Activated naive CD8-positive, alpha-beta T cell treated with anti-CD3 and anti-CD28 coated beads, Interleukin-2, amount 10 ng/mL, durations not matched to agents 7 days and 5 days (primary cell): ENCODE results near the gene ZDHHC11. TPM values are rescaled to one million over a fixed set of nuclear protein-coding genes. Genes with fewer than 3 reads are reported as not detected.
"Not testable (repeated sequence)": the region's sequence is repeated elsewhere in the genome, so short reads cannot be mapped to it uniquely, and the experiment has no call there.

Source experiments
- ATAC-seq: fragments of 150-1000 bp; cut with Tn5 transposase; one replicate; pipeline ENCODE4 v1.10.0; 2021; ENCODE audit warnings: low read depth, moderate library complexity
- POLR2A ChIA-PET: fragments of 350-600 bp; sonication (Branson Sonifier 250); formaldehyde crosslinking; loops from one replicate; lab custom pipeline; 2021; ENCODE audit warnings: antibody characterized with exemption; lab: Charles Lee
- DNase-seq: peaks from one replicate; pipeline ENCODE4 v3.0.0; 2021
- H3K27ac Mint-ChIP-seq: one replicate; pipeline ENCODE4 v1.8.0; 2022; ENCODE audit warnings: mild to moderate bottlenecking, mixed read lengths
- H3K27me3 Mint-ChIP-seq: one replicate; pipeline ENCODE4 v1.8.0; 2022; ENCODE audit warnings: mild to moderate bottlenecking, moderate library complexity, mixed read lengths
- H3K36me3 Mint-ChIP-seq: one replicate; pipeline ENCODE4 v1.8.0; 2021; ENCODE audit warnings: mild to moderate bottlenecking, mixed read lengths
- H3K4me1 Mint-ChIP-seq: one replicate; pipeline ENCODE4 v1.8.0; 2021; ENCODE audit warnings: mixed read lengths
- H3K4me3 Mint-ChIP-seq: one replicate; pipeline ENCODE4 v1.8.0; 2022; ENCODE audit warnings: mild to moderate bottlenecking, moderate library complexity, mixed read lengths
- H3K9me3 Mint-ChIP-seq: one replicate; pipeline ENCODE4 v1.8.0; 2021; ENCODE audit warnings: mixed read lengths
- total RNA-seq, 2 experiments: library from RNA; stranded (reverse); gene quantifications; one replicate each; pipeline ENCODE4 v1.2.3, GENCODE V29; 2021

Gene ZDHHC11
- total RNA-seq, 2 experiments from 2014 or later, result 10.2 to 12.8 TPM

- POLR2A ChIA-PET, result no interaction called here
- DNase-seq (no peak), ATAC-seq (no peak)
- no peaks in the 10 kb centered on the region for H3K27me3 Mint-ChIP-seq
- H3K36me3 Mint-ChIP-seq, result no peaks in the 10 kb centered on the region
- H3K4me3 Mint-ChIP-seq, result no peak overlapping the region
- H3K4me1 Mint-ChIP-seq, result no peaks in the 10 kb centered on the region
- H3K27ac Mint-ChIP-seq, result no peak overlapping the region
- H3K9me3 Mint-ChIP-seq, result no peaks in the 10 kb centered on the region
Observed at GRCh38 chr5:773517-774264, 77.1 kb downstream of the ZDHHC11 start.

DNA sequence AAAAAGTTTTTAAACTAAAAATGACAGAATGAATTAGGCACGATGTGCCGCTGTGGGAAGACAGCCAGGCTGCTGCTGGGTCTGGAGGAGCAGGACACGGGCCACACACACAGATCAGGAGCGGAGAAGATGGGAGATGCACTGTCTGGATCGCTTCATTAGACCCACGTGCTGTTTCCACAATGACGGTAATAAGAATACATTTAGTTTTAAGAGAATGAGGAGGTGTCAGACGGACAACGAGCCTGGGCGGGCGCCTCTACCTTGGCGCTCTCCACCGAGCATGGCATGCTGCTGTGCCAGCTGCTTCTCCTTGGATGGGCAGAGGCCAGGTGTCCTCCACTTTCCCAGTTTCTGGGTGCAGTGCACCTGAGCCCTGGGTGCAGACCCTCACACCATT is 77.9 kb downstream of the ZDHHC11 start:
- DNase-seq, H3K36me3 Mint-ChIP-seq, POLR2A ChIA-PET, H3K4me3 Mint-ChIP-seq, ATAC-seq, H3K27ac Mint-ChIP-seq, H3K9me3 Mint-ChIP-seq, H3K27me3 Mint-ChIP-seq, H3K4me1 Mint-ChIP-seq: not testable (repeated sequence)

- ATAC-seq, DNase-seq, H3K4me1 Mint-ChIP-seq, H3K9me3 Mint-ChIP-seq, H3K27me3 Mint-ChIP-seq, H3K4me3 Mint-ChIP-seq, POLR2A ChIA-PET, H3K27ac Mint-ChIP-seq, H3K36me3 Mint-ChIP-seq: not testable (repeated sequence)
Observed at GRCh38 chr5:772547-772890, 78.3 kb downstream of the ZDHHC11 start.

- POLR2A ChIA-PET, DNase-seq, H3K27me3 Mint-ChIP-seq, H3K9me3 Mint-ChIP-seq, H3K27ac Mint-ChIP-seq, H3K36me3 Mint-ChIP-seq, H3K4me3 Mint-ChIP-seq, ATAC-seq, H3K4me1 Mint-ChIP-seq: not testable (repeated sequence)
Observed at GRCh38 chr5:771841-772546, 78.8 kb downstream of the ZDHHC11 start.

- H3K27ac Mint-ChIP-seq, H3K4me3 Mint-ChIP-seq, H3K4me1 Mint-ChIP-seq, ATAC-seq, POLR2A ChIA-PET, DNase-seq, H3K27me3 Mint-ChIP-seq, H3K36me3 Mint-ChIP-seq, H3K9me3 Mint-ChIP-seq: not testable (repeated sequence)
Observed at GRCh38 chr5:771087-771781, 79.6 kb downstream of the ZDHHC11 start.

GRCh38 chr5:770585-770984 is 80.2 kb downstream of the ZDHHC11 start:
- ATAC-seq, result peak; percentile 18
- H3K9me3 Mint-ChIP-seq, H3K4me3 Mint-ChIP-seq, H3K4me1 Mint-ChIP-seq, H3K27me3 Mint-ChIP-seq, POLR2A ChIA-PET, H3K27ac Mint-ChIP-seq, H3K36me3 Mint-ChIP-seq, DNase-seq: not testable (repeated sequence)

- ATAC-seq, H3K4me1 Mint-ChIP-seq, DNase-seq, H3K36me3 Mint-ChIP-seq, H3K4me3 Mint-ChIP-seq, H3K27me3 Mint-ChIP-seq, POLR2A ChIA-PET, H3K9me3 Mint-ChIP-seq, H3K27ac Mint-ChIP-seq: not testable (repeated sequence)
Observed at GRCh38 chr5:769485-770145, 81.2 kb downstream of the ZDHHC11 start.

DNA sequence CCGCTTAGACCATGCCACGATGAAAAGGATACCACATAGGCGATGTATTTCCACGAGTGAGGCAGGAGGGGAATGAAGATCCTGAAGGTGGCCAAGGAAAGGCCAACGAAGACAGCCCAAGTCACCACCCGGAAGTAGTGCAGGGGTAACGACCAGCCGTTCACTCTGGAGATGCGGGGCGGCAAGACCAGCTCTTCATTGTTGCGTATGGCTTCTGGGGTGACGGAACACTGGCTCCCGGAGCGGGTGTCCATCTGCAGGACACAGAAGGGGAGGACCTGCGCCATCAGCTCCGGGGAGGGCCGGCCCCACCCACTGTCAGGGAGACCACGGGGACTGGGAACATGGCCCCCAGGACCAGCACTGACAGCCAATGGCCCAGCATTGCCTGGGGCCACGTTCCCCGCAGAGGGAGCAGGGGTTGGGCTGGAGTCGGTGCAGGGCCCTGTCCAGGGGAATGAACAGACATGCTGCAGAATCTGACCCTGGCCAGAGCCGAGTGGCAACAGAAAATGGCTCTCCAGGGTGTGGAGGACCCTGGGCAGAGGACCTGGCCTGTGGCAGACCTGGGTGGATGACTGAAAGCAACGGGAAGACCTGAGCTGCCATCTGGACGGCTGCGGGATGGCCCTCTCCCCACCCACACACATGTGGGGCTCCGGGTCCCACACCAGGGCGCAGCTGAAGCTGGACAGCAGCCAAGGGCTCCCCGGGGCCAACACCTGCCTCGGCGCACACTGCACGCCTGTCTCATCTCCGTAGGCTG is 83.9 kb downstream of the ZDHHC11 start:
- Mint-ChIP-seq H3K4me1 (no peaks in the 10 kb centered on the region), H3K36me3 (no peaks in the 10 kb centered on the region), H3K9me3 (no peaks in the 10 kb centered on the region), H3K27ac (no peak overlapping the region), H3K27me3 (peaks cover 3% of the 10 kb centered on the region), H3K4me3 (no peak overlapping the region)
- no peak for ATAC-seq
- no peak for DNase-seq
- POLR2A ChIA-PET, result no interaction called here

DNA sequence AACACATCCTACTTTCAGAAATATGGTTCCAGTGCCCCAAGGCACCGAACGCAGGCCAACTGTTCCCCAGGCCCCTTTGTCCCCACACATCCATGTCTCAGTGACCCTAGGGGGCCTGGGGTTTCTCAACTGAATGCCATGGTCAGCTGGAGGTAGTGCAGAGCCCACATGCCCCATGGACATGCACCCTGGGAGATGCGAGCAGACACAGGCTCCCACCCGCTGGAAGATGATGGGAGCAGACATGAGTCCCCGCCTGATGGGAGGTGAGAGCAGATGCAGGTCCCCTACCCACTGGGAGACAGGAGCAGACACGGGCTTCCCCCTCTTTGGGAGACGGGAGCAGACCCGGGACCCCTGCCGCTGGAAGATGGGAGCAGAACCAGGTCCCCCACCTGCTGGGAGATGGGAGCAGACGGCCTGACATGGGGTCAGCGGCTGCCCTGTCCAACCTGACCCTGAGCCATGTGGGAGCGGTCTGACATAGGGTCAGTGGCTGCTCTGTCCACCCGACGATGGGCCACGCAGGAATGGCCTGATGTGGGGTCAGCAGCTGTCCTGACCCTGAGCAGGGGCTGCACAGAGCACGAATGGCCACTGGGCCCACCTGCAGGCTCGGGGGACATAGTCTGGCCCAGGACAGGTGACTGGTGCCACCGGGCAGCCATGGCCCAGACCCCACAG is 84.7 kb downstream of the ZDHHC11 start:
- H3K36me3 Mint-ChIP-seq, result no peaks in the 10 kb centered on the region
- H3K4me3 Mint-ChIP-seq, result no peak overlapping the region
- no peaks in the 10 kb centered on the region for H3K4me1 Mint-ChIP-seq
- H3K27ac Mint-ChIP-seq, result no peak overlapping the region
- no peaks in the 10 kb centered on the region for H3K9me3 Mint-ChIP-seq
- no peak for DNase-seq
- ATAC-seq, result no peak
- POLR2A ChIA-PET, result no interaction called here
- peaks cover 3% of the 10 kb centered on the region for H3K27me3 Mint-ChIP-seq

DNA sequence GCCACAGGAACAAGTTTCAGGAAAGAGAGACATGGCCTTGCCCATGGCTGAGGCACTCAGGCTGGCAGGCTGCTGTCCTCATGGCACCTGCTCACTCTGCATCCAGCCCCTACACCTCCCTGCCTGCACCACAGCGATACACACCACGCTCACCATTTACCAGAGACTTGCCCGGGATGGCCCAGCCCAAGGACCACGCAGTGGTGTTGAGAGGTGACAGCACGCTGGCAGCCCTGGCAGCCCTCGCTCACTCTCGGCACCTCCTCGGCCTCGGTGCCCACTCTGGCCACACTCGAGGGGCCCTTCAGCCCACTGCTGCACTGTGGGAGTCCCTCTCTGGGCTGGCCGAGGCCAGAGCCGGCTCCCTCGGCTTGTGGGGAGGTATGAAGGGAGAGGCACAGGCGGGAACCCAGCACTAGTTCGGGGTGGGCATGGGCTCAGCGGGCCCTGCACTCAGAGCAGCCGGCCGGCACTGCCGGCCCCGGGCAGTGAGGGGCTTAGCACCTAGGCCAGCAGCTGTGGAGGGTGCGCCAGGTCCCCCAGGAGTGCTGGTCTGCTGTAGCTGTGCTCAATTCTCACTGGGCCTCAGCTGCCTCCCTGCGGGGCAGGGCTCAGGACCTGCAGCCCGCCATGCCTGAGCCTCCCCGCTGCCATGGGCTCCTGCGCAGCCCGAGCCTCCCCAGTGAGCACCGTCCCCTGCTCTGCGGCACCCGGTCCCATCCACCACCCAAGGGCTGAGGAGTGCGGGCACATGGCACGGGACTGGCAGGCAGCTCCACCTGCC is 86.6 kb downstream of the ZDHHC11 start:
- POLR2A ChIA-PET, result no interaction called here
- Mint-ChIP-seq H3K4me1 (no peaks in the 10 kb centered on the region), H3K36me3 (no peaks in the 10 kb centered on the region), H3K9me3 (no peaks in the 10 kb centered on the region), H3K4me3 (no peak overlapping the region), H3K27ac (no peak overlapping the region), H3K27me3 (peaks cover 3% of the 10 kb centered on the region)
- DNase-seq (no peak), ATAC-seq (no peak)

- DNase-seq, result no peak
- peaks cover 3% of the 10 kb centered on the region for H3K27me3 Mint-ChIP-seq
- ATAC-seq, result no peak
- no peak overlapping the region for H3K4me3 Mint-ChIP-seq
- H3K4me1 Mint-ChIP-seq, result no peaks in the 10 kb centered on the region
- H3K27ac Mint-ChIP-seq, result no peak overlapping the region
- POLR2A ChIA-PET, result no interaction called here
- no peaks in the 10 kb centered on the region for H3K36me3 Mint-ChIP-seq
- no peaks in the 10 kb centered on the region for H3K9me3 Mint-ChIP-seq
Observed at GRCh38 chr5:763397-763796, 87.4 kb downstream of the ZDHHC11 start.

- ATAC-seq, POLR2A ChIA-PET, H3K4me1 Mint-ChIP-seq, H3K9me3 Mint-ChIP-seq, H3K27ac Mint-ChIP-seq, DNase-seq, H3K4me3 Mint-ChIP-seq, H3K36me3 Mint-ChIP-seq, H3K27me3 Mint-ChIP-seq: not testable (repeated sequence)
Observed at GRCh38 chr5:762996-763395, 87.8 kb downstream of the ZDHHC11 start.
